Measurements from ENCODE around the gene CD247.

Gene CD247

GRCh38 chr1:167512046-167512654 lies 6.2 kb downstream of the CD247 start:
- DNase-seq (ENCODE audit: low read depth, low spot score) = no peak

- DNase-seq (ENCODE audit: low read depth, low spot score) = no peak
Measured at GRCh38 chr1:167511374-167511986, 6.8 kb downstream of the CD247 start.

GRCh38 chr1:167510881-167511280 lies 7.4 kb downstream of the CD247 start:
- no peak for DNase-seq (ENCODE audit: low read depth, low spot score)

GRCh38 chr1:167510244-167510643 lies 8.1 kb downstream of the CD247 start:
- DNase-seq (ENCODE audit: low read depth, low spot score) = no peak

GRCh38 chr1:167509587-167509986 lies 8.7 kb downstream of the CD247 start:
- no peak for DNase-seq (ENCODE audit: low read depth, low spot score)

- no peak for DNase-seq (ENCODE audit: low read depth, low spot score)
Measured at GRCh38 chr1:167507719-167508118, 10.6 kb downstream of the CD247 start.

- DNase-seq (ENCODE audit: low read depth, low spot score) = no peak
Measured at GRCh38 chr1:167504467-167504827, 13.9 kb downstream of the CD247 start.

GRCh38 chr1:167503626-167504466 lies 14.5 kb downstream of the CD247 start:
- DNase-seq (ENCODE audit: low read depth, low spot score) = no peak

GRCh38 chr1:167502719-167503462 lies 15.4 kb downstream of the CD247 start:
- DNase-seq (ENCODE audit: low read depth, low spot score) = no peak

- DNase-seq (ENCODE audit: low read depth, low spot score) = no peak
Measured at GRCh38 chr1:167502192-167502551, 16.2 kb downstream of the CD247 start.

GRCh38 chr1:167501515-167502191 lies 16.7 kb downstream of the CD247 start:
- no peak for DNase-seq (ENCODE audit: low read depth, low spot score)

GRCh38 chr1:167500283-167500860 lies 18.0 kb downstream of the CD247 start:
- DNase-seq (ENCODE audit: low read depth, low spot score) = no peak

GRCh38 chr1:167499664-167500101 lies 18.6 kb downstream of the CD247 start:
- no peak for DNase-seq (ENCODE audit: low read depth, low spot score)

- DNase-seq (ENCODE audit: low read depth, low spot score) = no peak
Measured at GRCh38 chr1:167499106-167499505, 19.2 kb downstream of the CD247 start.

- DNase-seq (ENCODE audit: low read depth, low spot score) = no peak
Measured at GRCh38 chr1:167496797-167497619, 21.3 kb downstream of the CD247 start.

GRCh38 chr1:167493372-167493771 lies 25.0 kb downstream of the CD247 start:
- DNase-seq (ENCODE audit: low read depth, low spot score) = no peak

GRCh38 chr1:167492481-167492910 lies 25.8 kb downstream of the CD247 start:
- DNase-seq (ENCODE audit: low read depth, low spot score) = no peak

GRCh38 chr1:167491586-167492461 lies 26.5 kb downstream of the CD247 start:
- DNase-seq (ENCODE audit: low read depth, low spot score) = no peak

GRCh38 chr1:167490765-167491164 lies 27.6 kb downstream of the CD247 start:
- DNase-seq (ENCODE audit: low read depth, low spot score) = no peak
